ENCODE results near the gene TIGD1. TPM values are rescaled to one million over a fixed set of nuclear protein-coding genes. Genes with fewer than 3 reads are reported as not detected.
A peak's percentile ranks its signal among the peaks of the same experiment; 100 is the strongest.
"Not testable (repeated sequence)": the region's sequence is repeated elsewhere in the genome, so short reads cannot be mapped to it uniquely, and the experiment has no call there.

Gene TIGD1
- total RNA-seq, 4 donors from 2014 or later: 6.7 to 11.6 (median 6.9) TPM

GRCh38 chr2:232537079-232537478, 13.3 kb downstream of the TIGD1 start:
- no peak overlapping the region for H3K4me3 ChIP-seq (replicated peaks in 1 of 3)
- H3K36me3 ChIP-seq: no peaks in the 10 kb centered on the region
- no peak for DNase-seq
- H3K9me3 ChIP-seq: no peaks in the 10 kb centered on the region
- H3K27ac ChIP-seq: no peak overlapping the region
- H3K4me1 ChIP-seq: no peaks in the 10 kb centered on the region
- peak in 1 of 6 experiments; percentile 18 for TF ChIP-seq CTCF (IDR thresholded peaks at IDR 0.05)
- TF ChIP-seq POLR2A (IDR thresholded peaks at IDR 0.05): no peak
- H3K27me3 ChIP-seq: no peaks in the 10 kb centered on the region
- 44 to 70% methylated on average over 3 to 4 of the region's 5 CpGs for WGBS, 2 donors
- intact Hi-C loops (cut with DNase I): no loop called here

GRCh38 chr2:232535761-232536530, 14.4 kb downstream of the TIGD1 start:
- no peaks in the 10 kb centered on the region for H3K4me1 ChIP-seq
- H3K4me3 ChIP-seq (replicated peaks in 1 of 3): no peak overlapping the region
- H3K27ac ChIP-seq: no peak overlapping the region
- DNase-seq: no peak
- WGBS, 2 donors: 86 to 93% methylated on average over 3 to 5 of the region's 5 CpGs
- no peaks in the 10 kb centered on the region for H3K36me3 ChIP-seq
- no peak for TF ChIP-seq POLR2A (IDR thresholded peaks at IDR 0.05)
- intact Hi-C loops (cut with DNase I): no loop called here
- H3K9me3 ChIP-seq: no peaks in the 10 kb centered on the region
- no peaks in the 10 kb centered on the region for H3K27me3 ChIP-seq

- no peak for TF ChIP-seq CTCF (IDR thresholded peaks at IDR 0.05)
- TF ChIP-seq POLR2A (IDR thresholded peaks at IDR 0.05): no peak
- H3K4me3 ChIP-seq (replicated peaks in 1 of 3): no peak overlapping the region
- no peaks in the 10 kb centered on the region for H3K36me3 ChIP-seq
- H3K4me1 ChIP-seq: no peaks in the 10 kb centered on the region
- intact Hi-C loops (cut with DNase I): no loop called here
- DNase-seq: no peak
- 78 to 82% methylated on average over 12 to 14 of the region's 14 CpGs for WGBS, 2 donors
- H3K27me3 ChIP-seq: no peaks in the 10 kb centered on the region
- H3K27ac ChIP-seq: no peak overlapping the region
- no peaks in the 10 kb centered on the region for H3K9me3 ChIP-seq
Measured at GRCh38 chr2:232534940-232535651, 15.3 kb downstream of the TIGD1 start.

GRCh38 chr2:232533944-232534710, 16.2 kb downstream of the TIGD1 start:
- H3K9me3 ChIP-seq: no peaks in the 10 kb centered on the region
- DNase-seq: no peak
- 76 to 90% methylated on average over 5 to 6 of the region's 13 CpGs for WGBS, 2 donors
- no peaks in the 10 kb centered on the region for H3K4me1 ChIP-seq
- H3K27me3 ChIP-seq: no peaks in the 10 kb centered on the region
- H3K27ac ChIP-seq: no peak overlapping the region
- intact Hi-C loops (cut with DNase I): no loop called here
- TF ChIP-seq CTCF (IDR thresholded peaks at IDR 0.05) (no peak), POLR2A (IDR thresholded peaks at IDR 0.05) (no peak)
- no peaks in the 10 kb centered on the region for H3K36me3 ChIP-seq
- no peak overlapping the region for H3K4me3 ChIP-seq (replicated peaks in 1 of 3)

- H3K27ac ChIP-seq; intact Hi-C loops (cut with DNase I); H3K27me3 ChIP-seq; H3K9me3 ChIP-seq; H3K4me3 ChIP-seq (replicated peaks in 1 of 3); H3K4me1 ChIP-seq; DNase-seq; H3K36me3 ChIP-seq: not testable (repeated sequence)
- WGBS, 2 donors: 74 to 82% methylated on average over 7 of the region's 7 CpGs
Measured at GRCh38 chr2:232532821-232533220, 17.5 kb downstream of the TIGD1 start.
